ENCODE data around the gene SBNO1. TPM values are rescaled to one million over a fixed set of nuclear protein-coding genes. Genes with fewer than 3 reads are reported as not detected.

Gene SBNO1
- total RNA-seq, 2 experiments from 2014 or later: 44.3 to 45.4 TPM

DNA sequence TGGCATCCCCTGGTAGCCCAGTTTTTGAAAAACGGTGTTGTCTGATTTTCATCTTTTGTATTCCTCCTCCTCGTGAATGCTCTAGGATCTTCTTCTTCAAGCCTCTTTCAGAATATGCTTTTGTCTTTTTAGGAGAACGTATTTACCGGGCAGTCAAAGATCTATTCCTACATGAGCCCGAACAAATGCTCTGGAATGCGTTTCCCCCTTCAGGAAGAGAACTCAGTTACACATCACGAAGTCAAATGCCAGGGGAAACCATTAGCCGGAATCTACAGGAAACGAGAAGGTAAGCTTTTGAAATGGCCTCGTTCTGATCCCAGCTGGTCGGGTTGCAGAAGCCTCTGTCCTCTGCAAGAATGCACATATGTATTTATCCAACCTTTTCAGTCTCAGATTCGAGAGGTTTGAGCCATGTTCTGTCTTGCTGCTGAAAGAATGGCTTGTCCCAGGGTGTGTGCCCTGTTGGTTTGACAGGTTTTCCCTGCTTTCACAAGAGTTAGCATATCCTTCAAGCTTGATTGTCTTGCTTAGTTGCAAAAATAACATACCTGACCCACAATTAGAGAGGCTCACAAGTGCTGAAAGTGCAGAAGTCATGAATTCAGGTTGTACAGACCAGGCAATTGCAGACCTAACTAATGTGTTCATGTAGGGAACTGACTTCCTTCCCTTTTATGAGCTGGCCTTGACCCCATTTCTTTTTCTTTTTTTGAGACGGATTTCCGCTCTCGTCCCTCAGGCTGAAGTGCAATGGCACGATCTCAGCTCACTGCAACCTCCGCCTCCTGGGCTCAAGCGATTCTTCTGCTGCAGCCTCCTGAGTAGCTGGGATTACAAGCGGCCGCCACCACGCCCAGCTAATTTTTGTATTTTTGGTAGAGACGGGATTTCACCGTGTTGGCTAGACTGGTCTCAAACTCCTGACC, 26.1 kb upstream of the SBNO1 start:
- intact Hi-C loops (cut with micrococcal nuclease): no loop called here
- Mint-ChIP-seq H3K4me3 (peak overlapping the region; percentile 83), H3K27ac (peak overlapping the region; percentile 84), H3K36me3 (ENCODE audit: low read depth) (peaks cover 41% of the 10 kb centered on the region), H3K27me3 (no peaks in the 10 kb centered on the region), H3K9me3 (no peaks in the 10 kb centered on the region), H3K4me1 (ENCODE audit: low read depth) (peaks cover 36% of the 10 kb centered on the region)
- POLR2A ChIA-PET: interaction anchor here (0.6 to 2.0 kb wide), 2 partner anchors 25 to 321 kb away, joined by 3 to 7 read pairs; no protein-coding TSS in a partner anchor
- CTCF ChIA-PET: interaction anchor here (1.1 to 2.3 kb wide), 2 partner anchors 9 to 191 kb away, joined by 4 to 8 read pairs; no protein-coding TSS in a partner anchor
- TF ChIP-seq, protein P1, sequence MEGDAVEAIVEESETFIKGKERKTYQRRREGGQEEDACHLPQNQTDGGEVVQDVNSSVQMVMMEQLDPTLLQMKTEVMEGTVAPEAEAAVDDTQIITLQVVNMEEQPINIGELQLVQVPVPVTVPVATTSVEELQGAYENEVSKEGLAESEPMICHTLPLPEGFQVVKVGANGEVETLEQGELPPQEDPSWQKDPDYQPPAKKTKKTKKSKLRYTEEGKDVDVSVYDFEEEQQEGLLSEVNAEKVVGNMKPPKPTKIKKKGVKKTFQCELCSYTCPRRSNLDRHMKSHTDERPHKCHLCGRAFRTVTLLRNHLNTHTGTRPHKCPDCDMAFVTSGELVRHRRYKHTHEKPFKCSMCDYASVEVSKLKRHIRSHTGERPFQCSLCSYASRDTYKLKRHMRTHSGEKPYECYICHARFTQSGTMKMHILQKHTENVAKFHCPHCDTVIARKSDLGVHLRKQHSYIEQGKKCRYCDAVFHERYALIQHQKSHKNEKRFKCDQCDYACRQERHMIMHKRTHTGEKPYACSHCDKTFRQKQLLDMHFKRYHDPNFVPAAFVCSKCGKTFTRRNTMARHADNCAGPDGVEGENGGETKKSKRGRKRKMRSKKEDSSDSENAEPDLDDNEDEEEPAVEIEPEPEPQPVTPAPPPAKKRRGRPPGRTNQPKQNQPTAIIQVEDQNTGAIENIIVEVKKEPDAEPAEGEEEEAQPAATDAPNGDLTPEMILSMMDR (IDR thresholded peaks at IDR 0.05): no peak
- no peak for DNase-seq
- ATAC-seq: no peak

DNA sequence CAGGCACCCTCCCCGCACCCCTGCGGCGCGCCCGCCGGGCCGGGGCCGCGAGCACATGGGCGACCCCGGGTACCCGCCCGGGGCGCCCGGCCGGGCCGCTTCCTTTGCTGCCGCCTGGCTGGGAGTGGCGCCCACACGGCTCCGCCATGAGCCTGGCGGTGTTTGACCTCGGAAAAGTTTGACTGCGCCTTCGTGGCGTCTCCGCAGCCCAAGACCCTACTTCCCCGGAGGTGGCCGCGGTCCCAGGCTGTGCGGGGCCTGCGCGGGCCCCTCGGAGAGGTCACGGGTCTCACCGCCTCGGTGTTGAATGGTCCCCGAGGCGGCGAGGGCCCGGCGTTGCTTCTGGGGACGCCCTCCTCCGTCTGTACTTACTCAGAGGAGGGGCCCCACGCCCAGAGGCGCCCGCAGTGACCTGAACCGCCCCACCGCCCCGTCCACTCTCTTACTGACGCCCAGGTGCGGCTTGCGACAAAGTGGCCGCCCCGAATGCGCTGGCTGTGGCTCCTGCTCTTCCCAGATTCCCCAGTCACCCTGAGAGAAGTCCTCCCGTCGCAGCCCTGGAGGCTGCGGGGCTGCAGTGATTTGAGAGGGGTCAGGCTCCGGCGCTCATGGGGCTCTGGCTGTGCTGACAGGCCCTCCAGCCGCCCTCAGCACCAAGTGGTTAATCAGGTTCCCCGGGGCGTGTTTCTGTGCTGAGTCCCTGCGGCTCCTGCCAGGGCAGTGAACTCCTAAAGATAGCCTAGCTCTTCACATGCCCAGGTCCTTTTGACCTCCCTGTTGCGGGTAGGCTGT, 25.1 kb upstream of the SBNO1 start:
- DNase-seq: peak; percentile 51
- CTCF ChIA-PET: interaction anchor here (2.3 kb wide), 1 partner anchor 8 kb away, joined by 8 read pairs; no protein-coding TSS in a partner anchor

DNA sequence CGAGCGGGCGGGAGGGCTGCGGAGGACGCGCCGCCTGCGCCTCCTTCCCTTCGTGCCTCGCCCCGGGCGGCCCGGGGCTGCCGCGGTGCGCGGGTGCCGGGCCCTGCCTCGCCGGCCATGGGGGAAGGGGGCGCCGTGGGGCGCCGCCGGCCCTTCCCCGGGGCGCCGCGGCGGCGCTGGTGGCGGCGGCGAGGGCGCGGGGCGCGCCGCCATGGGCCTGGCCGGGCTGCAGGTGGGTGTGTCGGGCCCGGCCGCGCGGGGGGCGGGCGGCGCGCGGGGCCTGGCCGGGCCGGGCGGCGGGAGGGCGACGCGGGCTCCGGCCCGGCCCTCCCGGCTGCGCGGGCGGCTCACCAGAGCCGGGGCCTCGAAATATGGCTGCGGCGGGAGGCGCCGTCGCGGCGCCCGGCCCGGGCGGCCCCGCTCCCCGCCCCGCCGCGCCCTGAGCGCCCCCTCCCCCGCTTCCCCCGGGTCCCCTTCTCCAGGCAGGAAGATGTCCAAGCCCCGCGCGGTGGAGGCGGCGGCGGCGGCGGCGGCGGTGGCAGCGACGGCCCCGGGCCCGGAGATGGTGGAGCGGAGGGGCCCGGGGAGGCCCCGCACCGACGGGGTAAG, 24.4 kb upstream of the SBNO1 start:
- no peak for ATAC-seq
- CTCF ChIA-PET: interaction anchor here (1.3 to 6.1 kb wide), 2 partner anchors 22 to 193 kb away, joined by 7 to 35 read pairs; no protein-coding TSS in a partner anchor
- POLR2A ChIA-PET: interaction anchor here (2.1 kb wide), 1 partner anchor 24 kb away, joined by 13 read pairs; the partner anchor contains the start of gene SBNO1
- no peak for DNase-seq
- H3K27me3 Mint-ChIP-seq: no peaks in the 10 kb centered on the region
- H3K27ac Mint-ChIP-seq: no peak overlapping the region
- peaks cover 36% of the 10 kb centered on the region for H3K4me1 Mint-ChIP-seq (ENCODE audit: low read depth)
- H3K4me3 Mint-ChIP-seq: no peak overlapping the region
- TF ChIP-seq, protein P1 (IDR thresholded peaks at IDR 0.05): no peak
- intact Hi-C loops (cut with micrococcal nuclease): no loop called here
- peaks cover 32% of the 10 kb centered on the region for H3K36me3 Mint-ChIP-seq (ENCODE audit: low read depth)
- H3K9me3 Mint-ChIP-seq: no peaks in the 10 kb centered on the region

More for the DNA sequence above, 25.1 kb upstream of the SBNO1 start:
- Mint-ChIP-seq H3K27me3 (no peaks in the 10 kb centered on the region), H3K4me3 (peak overlapping the region; percentile 83), H3K4me1 (ENCODE audit: low read depth) (peaks cover 36% of the 10 kb centered on the region), H3K27ac (peak overlapping the region; percentile 84), H3K36me3 (ENCODE audit: low read depth) (peaks cover 34% of the 10 kb centered on the region), H3K9me3 (no peaks in the 10 kb centered on the region)
- intact Hi-C loops (cut with micrococcal nuclease): no loop called here
- ATAC-seq: peak; percentile 32
- TF ChIP-seq, protein P1 (IDR thresholded peaks at IDR 0.05): no peak
- POLR2A ChIA-PET: interaction anchor here (2.0 kb wide), 1 partner anchor 24 kb away, joined by 7 read pairs; no protein-coding TSS in a partner anchor

DNA sequence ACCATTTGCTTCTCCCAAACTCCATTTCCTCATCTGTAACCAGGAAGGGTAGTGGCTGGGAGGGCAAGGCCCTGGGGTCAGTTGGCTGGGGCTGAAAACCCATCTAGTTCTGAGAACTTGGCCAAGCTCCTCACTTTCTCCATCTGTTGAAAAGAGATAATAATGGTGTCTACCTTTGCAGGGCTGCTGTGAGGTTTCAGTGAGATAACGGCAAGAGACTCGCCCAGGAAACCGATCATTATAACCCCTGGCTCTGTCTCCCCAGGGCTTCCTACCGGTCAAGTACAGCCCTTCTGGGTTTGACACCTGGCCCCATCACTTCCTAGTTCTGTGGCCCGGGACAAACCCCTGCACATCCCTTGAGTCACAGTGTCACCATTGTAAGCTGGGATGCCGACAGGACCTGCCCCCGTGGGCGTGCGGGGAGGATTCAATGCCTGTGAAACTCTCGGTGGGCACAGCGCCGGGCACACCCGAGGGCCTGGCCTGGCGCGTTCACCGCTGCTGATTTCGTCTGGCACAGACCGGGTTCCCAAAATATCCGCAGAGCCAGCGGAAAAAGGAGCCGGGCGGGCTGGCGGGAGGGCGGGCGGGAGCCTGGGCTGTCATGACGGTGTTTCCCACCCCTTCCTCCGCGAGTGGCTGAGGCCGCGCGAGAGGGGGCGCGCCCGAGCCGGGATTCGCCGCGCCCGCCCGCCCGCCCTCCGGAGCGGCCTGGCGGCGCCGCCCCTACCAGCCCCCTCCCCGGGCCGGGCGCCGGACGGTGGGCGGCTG, 23.7 kb upstream of the SBNO1 start:
- DNase-seq (peak; percentile 85), ATAC-seq (peak; percentile 44)
- peak overlapping the region; percentile 77 for H3K4me3 Mint-ChIP-seq
- peaks cover 32% of the 10 kb centered on the region for H3K36me3 Mint-ChIP-seq (ENCODE audit: low read depth)
- TF ChIP-seq, protein P1 (IDR thresholded peaks at IDR 0.05): no peak
- POLR2A ChIA-PET: interaction anchor here (0.8 to 2.1 kb wide), 6 partner anchors 24 to 196 kb away, joined by 3 to 13 read pairs (median 4); partner anchors contain the start of genes SBNO1 and TMED2
- H3K27ac Mint-ChIP-seq: peak overlapping the region; percentile 85
- no peaks in the 10 kb centered on the region for H3K9me3 Mint-ChIP-seq
- intact Hi-C loops (cut with micrococcal nuclease): no loop called here
- CTCF ChIA-PET: interaction anchor here (1.3 to 6.1 kb wide), 2 partner anchors 22 to 194 kb away, joined by 7 to 35 read pairs; no protein-coding TSS in a partner anchor
- peaks cover 35% of the 10 kb centered on the region for H3K4me1 Mint-ChIP-seq (ENCODE audit: low read depth)
- H3K27me3 Mint-ChIP-seq: no peaks in the 10 kb centered on the region

Measured in activated CD8-positive, alpha-beta T cell treated with anti-CD3 and anti-CD28 coated beads for 36 hours (primary cell).